OCI-LY3 (cell line): ENCODE data around the gene G6PC2.

Experiments used
- EZH2phosphoT487 ChIP-seq: fragments of 200-600 bp; shearing (Covaris generic); IDR thresholded peaks from 2 replicates; pipeline ENCODE4 v1.6.1; 2018; ENCODE audit warnings: antibody characterized with exemption, mixed run types, low read depth
- TF ChIP-seq, protein P1 (sequence below): fragments of 200-600, 300-600 bp; sonication (generic); IDR thresholded peaks from 2 replicates; pipeline ENCODE4 v1.5.1; 2014; ENCODE audit warnings: antibody characterized with exemption, low read length, low read depth

DNA sequence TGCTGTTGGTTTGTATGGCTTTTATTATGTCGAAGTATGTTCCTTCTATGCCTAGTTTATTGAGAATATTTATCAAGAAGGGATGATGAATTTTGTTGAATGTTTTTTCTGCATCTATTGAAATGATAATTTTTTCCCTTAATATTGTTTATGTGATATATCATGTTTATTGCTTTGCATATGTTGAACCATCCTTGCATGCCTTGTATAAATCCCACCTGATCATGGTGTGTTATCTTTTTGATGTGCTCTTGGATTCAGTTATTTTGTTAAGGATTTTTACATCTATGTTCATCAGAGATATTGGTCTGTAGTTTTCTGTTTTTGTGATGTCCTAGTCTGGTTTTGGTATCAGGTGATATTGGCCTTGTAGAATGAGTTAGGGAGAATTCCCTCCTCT is 50.8 kb downstream of the G6PC2 start:
- TF ChIP-seq, protein P1, sequence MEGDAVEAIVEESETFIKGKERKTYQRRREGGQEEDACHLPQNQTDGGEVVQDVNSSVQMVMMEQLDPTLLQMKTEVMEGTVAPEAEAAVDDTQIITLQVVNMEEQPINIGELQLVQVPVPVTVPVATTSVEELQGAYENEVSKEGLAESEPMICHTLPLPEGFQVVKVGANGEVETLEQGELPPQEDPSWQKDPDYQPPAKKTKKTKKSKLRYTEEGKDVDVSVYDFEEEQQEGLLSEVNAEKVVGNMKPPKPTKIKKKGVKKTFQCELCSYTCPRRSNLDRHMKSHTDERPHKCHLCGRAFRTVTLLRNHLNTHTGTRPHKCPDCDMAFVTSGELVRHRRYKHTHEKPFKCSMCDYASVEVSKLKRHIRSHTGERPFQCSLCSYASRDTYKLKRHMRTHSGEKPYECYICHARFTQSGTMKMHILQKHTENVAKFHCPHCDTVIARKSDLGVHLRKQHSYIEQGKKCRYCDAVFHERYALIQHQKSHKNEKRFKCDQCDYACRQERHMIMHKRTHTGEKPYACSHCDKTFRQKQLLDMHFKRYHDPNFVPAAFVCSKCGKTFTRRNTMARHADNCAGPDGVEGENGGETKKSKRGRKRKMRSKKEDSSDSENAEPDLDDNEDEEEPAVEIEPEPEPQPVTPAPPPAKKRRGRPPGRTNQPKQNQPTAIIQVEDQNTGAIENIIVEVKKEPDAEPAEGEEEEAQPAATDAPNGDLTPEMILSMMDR: no peak
- no peak for TF ChIP-seq EZH2phosphoT487
